ENCODE data around the gene PLAC8.

The PLAC8 gene, protein sequence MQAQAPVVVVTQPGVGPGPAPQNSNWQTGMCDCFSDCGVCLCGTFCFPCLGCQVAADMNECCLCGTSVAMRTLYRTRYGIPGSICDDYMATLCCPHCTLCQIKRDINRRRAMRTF

GRCh38 chr4:83114576-83114975, at the start of gene PLAC8:
Gene PLAC8 (minus strand): TSS chr4:83114729. CDS start chr4:83107921, 6,808 bp downstream.
- peak; percentile 21 for DNase-seq

DNA sequence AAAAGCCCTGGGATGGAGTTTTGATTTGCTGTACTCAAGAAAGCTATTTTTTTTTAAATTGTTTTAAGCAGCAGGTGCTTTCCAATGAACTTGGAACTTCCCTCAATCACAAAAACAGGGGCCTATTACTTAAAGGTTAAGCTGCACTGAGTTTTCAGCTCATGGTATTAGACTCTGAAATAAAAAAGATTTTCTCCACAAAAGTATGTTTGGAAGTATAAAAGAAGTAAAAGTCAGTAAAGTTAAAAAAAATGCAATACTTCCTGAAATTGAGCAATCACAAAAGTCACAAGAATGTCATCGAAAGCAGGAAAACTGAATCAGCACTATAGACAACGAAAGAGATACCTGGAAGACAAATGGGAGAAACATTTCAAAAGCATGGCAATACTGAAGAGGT, 38.9 kb upstream of the PLAC8 start:
- no peak for DNase-seq

- DNase-seq: no peak
Observed at GRCh38 chr4:83152746-83153145, 38.2 kb upstream of the PLAC8 start.

DNA sequence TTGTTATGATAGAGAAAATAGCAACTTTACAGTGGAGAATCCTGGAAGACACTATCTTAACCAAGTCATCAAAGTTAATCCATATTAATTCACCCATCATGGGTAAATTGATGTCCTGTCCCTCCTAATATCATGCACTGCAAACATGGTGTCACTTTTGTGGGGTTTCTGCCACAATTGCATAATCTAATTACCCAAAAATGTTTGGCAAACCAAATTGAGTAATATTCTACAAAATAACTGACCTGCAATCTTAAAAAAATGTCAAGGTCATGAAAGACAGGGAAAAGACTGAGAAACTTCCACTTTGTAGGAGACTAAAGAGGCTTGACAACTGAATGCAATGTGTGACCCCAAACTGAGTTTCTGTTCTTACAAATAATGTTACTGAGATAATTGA, 37.1 kb upstream of the PLAC8 start:
- no peak for DNase-seq

DNA sequence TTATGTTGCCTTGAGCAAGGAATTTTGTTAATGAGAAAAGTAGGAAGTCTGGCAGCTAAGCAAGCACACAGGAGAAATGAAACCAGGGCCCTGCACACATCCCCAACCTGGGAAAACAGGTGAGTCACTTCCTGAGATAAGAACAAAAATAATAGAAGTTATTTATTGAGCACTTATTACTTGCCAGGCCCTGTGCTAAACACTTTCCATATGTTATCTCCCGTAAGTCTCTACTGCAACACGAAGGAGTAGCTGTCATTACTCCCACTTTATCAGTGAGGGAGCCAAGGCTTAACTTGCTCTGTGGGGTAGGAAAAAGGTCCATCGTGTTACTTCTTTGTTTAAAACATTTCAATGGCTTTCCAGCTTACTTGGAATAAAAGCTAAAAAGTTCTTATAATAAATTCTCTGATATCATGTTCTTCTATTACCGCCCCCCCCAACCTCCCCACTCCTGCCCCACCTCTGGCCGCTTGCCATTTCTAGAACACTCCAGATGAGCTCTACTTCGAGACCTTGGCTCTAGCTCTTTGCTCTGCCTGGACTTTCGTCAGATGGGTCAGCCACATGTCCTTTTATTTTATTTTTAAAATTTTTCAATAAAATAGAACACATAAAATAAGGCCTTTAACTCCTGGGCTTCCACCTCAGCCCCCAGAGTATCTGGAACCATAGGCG, 36.3 kb upstream of the PLAC8 start:
- DNase-seq: no peak

DNA sequence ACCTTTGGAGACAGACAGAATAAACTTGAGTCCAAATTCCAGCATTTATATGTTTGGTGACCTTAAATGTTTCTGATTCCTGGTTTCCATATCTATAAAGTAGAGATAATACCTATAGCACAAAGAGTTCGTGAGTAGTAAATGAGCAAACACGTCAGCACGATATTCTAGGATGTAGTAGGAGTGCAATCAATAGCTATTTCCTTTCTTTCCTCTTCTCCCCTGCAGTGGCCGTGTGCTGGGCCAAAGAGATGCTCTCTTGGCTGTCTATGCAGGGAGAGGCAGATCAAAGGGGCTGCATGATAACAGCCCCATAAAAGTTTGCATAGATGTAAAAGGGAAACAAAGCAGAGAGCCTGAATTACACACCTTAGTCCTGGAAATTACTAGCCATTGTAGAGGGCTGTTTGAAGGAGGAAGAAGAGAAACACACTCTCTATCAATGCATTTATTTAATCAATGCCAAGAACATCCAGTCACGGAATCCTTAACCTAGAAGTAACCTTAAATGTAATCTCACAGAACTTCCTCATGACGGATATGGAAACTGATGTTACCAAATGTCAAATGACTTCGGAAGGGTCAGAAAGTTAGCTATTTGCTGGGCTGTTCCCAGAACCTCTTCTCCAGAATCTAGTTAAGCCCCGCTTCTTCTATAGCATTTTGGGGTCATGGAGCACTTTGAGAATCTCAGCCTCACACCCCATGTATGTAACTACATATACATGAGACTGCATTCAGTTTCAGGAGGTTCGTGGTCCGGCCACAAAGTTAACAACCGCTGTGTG, 35.5 kb upstream of the PLAC8 start:
- no peak for DNase-seq

DNA sequence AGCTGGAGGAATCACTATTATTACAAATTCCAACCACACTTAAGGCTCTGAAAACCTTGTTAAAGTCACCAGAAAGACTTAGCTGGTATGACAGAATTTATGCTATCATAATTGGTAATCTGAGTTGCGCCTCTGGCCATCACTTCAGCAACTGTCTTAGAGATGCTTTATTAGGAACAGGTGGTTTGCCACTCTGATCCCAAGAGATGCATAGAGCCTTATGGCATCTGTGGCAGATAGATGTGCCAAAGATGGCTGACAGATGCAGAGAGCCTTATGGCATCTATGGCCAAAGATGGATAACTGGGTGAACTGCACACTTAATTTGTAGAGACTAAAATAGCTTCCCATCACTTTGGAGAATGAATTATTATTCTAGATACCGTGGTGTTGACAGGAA, 32.3 kb upstream of the PLAC8 start:
- no peak for DNase-seq

DNA sequence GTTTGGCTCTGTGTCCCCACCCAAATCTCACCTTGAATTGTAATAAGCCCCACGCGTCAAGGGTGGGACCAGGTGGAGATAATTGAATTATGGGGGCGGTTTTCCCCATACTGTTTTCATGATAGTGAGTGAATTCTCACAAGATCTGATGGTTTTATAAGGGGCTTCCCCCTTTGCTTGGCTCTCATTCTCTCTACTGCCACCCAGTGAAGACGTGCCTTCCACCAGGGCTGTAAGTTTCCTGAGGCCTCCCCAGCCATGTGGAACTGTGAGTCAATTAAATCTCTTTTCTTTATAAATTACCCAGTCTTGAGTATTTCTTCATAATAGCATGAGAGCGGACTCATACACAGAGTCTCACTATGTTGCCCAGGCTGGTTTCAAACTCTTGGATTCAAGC, 31.2 kb upstream of the PLAC8 start:
- DNase-seq: peak; percentile 9

- no peak for DNase-seq
Observed at GRCh38 chr4:83139514-83140156, 25.1 kb upstream of the PLAC8 start.

DNA sequence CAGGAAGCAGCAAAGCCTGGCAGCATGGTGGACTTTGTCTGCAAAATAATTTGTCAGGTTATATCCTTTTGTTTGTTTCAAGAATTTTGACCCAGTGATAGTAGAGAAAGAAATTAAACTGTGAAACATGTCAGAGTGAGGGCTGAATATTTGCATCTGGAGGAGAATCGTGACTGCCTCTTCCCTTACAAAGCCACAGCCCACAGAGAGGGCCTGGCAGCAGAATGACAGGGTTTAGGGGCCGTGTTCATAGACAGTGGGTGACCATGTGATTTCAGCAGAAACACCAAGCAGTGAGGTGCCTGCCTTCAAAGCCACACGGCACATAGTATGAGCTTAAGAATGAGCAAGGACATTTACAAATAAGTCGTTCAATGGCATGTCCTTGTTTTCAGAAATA, 24.4 kb upstream of the PLAC8 start:
- no peak for DNase-seq

DNA sequence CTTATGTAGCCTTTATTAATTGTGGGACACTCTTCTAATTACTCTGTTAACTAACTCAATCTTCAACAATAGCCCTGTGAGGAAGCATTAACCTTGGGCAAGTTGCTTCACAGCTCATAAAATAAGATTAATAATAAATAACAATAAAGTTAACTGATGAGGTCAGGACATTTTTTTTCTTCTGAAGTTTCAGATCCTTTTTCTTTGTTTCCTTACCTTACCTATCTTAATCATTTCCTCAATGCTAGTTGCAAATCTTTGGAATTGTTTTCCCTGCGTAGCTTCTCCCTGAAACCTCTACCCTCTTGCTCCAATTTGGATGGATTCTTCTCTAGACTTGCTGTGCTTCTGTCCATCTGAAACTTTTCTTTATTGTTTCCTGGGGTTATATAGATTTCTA, 17.5 kb upstream of the PLAC8 start:
- no peak for DNase-seq

- no peak for DNase-seq
Observed at GRCh38 chr4:83129264-83129663, 14.7 kb upstream of the PLAC8 start.

GRCh38 chr4:83128240-83128929, 13.9 kb upstream of the PLAC8 start:
- DNase-seq: no peak

- peak; percentile 49 for DNase-seq
Observed at GRCh38 chr4:83125738-83126141, 11.2 kb upstream of the PLAC8 start.

DNA sequence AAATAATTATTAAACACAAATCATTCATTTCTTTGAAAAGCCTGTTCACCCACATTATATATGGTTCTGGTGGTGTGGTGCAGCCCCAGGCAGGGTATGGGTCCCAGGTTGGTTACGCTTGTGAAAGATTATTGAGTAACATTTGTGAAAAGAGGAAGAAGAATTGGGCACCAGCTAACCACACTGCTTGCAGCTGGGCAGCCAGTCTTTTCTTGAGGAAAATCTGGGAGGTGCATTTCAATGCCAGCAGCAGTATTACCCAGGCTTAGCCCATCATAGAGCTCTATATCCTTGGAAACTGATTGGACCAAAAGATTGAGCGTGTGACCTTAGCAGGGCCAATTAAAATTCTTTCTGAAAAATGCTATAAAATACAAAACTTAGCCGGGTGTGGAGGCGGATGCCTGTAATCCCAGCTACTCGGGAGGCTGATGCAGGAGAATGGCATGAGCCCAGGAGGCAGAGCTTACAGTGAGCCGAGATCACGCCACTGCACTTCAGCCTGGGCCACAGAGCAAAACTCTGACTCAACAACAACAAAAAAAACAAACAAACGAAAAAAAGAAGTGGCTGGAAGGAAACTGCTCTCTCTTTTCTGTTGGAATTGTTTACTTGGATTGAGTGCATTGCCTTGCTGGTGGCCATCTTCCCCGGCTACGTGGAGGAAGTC, 9.7 kb upstream of the PLAC8 start:
- DNase-seq: no peak

DNA sequence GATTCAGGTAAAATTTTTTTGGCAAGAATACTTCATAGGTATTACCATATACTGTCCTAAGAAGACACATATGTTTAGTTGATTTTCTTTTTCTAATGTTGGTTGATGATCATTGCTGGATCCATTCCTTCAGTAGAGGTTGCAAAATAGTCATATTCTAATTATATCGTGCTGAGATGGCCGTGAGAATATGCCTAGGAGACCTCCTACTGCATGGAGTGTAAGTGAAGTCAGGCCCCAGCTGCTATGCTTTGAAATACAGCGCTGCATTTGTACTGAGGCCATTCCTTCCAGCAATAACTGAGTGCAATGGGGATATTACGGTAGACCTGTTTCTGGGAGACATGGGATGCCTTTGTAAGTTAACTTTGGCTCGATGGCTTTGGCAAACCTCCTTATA, 6.7 kb upstream of the PLAC8 start:
- DNase-seq: no peak

GRCh38 chr4:83118869-83119268, 4.3 kb upstream of the PLAC8 start:
- no peak for DNase-seq

GRCh38 chr4:83115656-83116285, 1.2 kb upstream of the PLAC8 start:
- no peak for DNase-seq

- DNase-seq: no peak
Observed at GRCh38 chr4:83115000-83115399, 471 bp upstream of the PLAC8 start.

GRCh38 chr4:83113429-83113786, 1.1 kb downstream of the PLAC8 start:
- no peak for DNase-seq

GRCh38 chr4:83112678-83113428, 1.7 kb downstream of the PLAC8 start:
- no peak for DNase-seq
